NCI-H2171 treated with DMSO at 0.1 percent for 48 hours (cell line): ENCODE measurements around the gene RNF207.
A peak's percentile ranks its signal among the peaks of the same experiment; 100 is the strongest.

Experiments used
- DNase-seq: peaks from one replicate; lab custom pipeline; 2025; lab: John Stamatoyannopoulos, UW

RNF207 gene

GRCh38 chr1:6234502-6235295, 28.8 kb downstream of the RNF207 start:
- peak; percentile 70 for DNase-seq

- DNase-seq = no peak
These were observed 29.4 kb downstream of the RNF207 start for GRCh38 chr1:6235296-6235677.

- DNase-seq = no peak
These were observed 31.2 kb downstream of the RNF207 start for GRCh38 chr1:6237093-6237492.

- DNase-seq = no peak
These were observed 33.4 kb downstream of the RNF207 start for GRCh38 chr1:6239213-6239752.

GRCh38 chr1:6239950-6240768, 34.2 kb downstream of the RNF207 start:
- no peak for DNase-seq

GRCh38 chr1:6241107-6241886, 35.4 kb downstream of the RNF207 start:
- no peak for DNase-seq

GRCh38 chr1:6241887-6242740, 36.2 kb downstream of the RNF207 start:
- DNase-seq = no peak

GRCh38 chr1:6243053-6243834, 37.3 kb downstream of the RNF207 start:
- no peak for DNase-seq

GRCh38 chr1:6243993-6244392, 38.1 kb downstream of the RNF207 start, which contains the start of gene HES3:
TSS of gene HES3 (plus strand) at chr1:6244179. CDS start at chr1:6244366, 187 bp downstream.
- no peak for DNase-seq

- no peak for DNase-seq
These were observed 38.6 kb downstream of the RNF207 start for GRCh38 chr1:6244401-6245049.

- peak; percentile 85 for DNase-seq
These were observed 39.4 kb downstream of the RNF207 start for GRCh38 chr1:6245086-6245868.

GRCh38 chr1:6245869-6246496, 40.1 kb downstream of the RNF207 start:
- peak; percentile 90 for DNase-seq

GRCh38 chr1:6246497-6247467, 40.9 kb downstream of the RNF207 start:
- DNase-seq = peak; percentile 80

- DNase-seq = no peak
These were observed 41.7 kb downstream of the RNF207 start for GRCh38 chr1:6247651-6248050.

- DNase-seq = no peak
These were observed 42.4 kb downstream of the RNF207 start for GRCh38 chr1:6248161-6248776.

- no peak for DNase-seq
These were observed 43.2 kb downstream of the RNF207 start for GRCh38 chr1:6248932-6249738.
